SK-N-SH (cell line): Measurements from ENCODE around the gene PLA2G1B. TPM values are rescaled to one million over a fixed set of nuclear protein-coding genes. Genes with fewer than 3 reads are reported as not detected.

Experiments
- CHD2 ChIP-seq: fragments of 150-350 bp; IDR thresholded peaks from 2 replicates; pipeline ENCODE4 v1.6.1; 2018; ENCODE audit warnings: low read length; ENCODE audit not compliant: partially characterized antibody
- CTCF ChIP-seq: fragments of 200-600 bp; sonication (generic); IDR thresholded peaks from 2 replicates; pipeline ENCODE4 v1.6.1; 2017; ENCODE audit warnings: antibody characterized with exemption, mild to moderate bottlenecking, moderate library complexity
- ELF1 ChIP-seq: IDR thresholded peaks from 2 replicates; pipeline ENCODE4 v1.4.0; 2012
- FOXJ3 ChIP-seq: sonication (generic); formaldehyde crosslinking; IDR thresholded peaks from 2 replicates; pipeline ENCODE4 v1.5.1; 2020; ENCODE audit warnings: mild to moderate bottlenecking, missing genetic modification reagents
- GATA2 ChIP-seq: sonication (generic); formaldehyde crosslinking; IDR thresholded peaks from 2 replicates; pipeline ENCODE4 v1.5.0; 2020; ENCODE audit warnings: mild to moderate bottlenecking, missing genetic modification reagents
- MAX ChIP-seq: IDR thresholded peaks from 2 replicates; pipeline ENCODE4 v1.4.0; 2012; ENCODE audit warnings: low read depth
- MEF2A ChIP-seq: IDR thresholded peaks from 2 replicates; pipeline ENCODE4 v1.4.0; 2012; ENCODE audit warnings: low read depth, borderline replicate concordance
- NFIC ChIP-seq: IDR thresholded peaks from 2 replicates; pipeline ENCODE4 v1.4.0; 2012; ENCODE audit warnings: borderline replicate concordance
- POLR2AphosphoS5 ChIP-seq: IDR thresholded peaks from 2 replicates; pipeline ENCODE4 v1.6.1; 2012; ENCODE audit warnings: low read depth, low read length
- RAD21 ChIP-seq: IDR thresholded peaks from 2 replicates; pipeline ENCODE4 v1.6.1; 2012; ENCODE audit warnings: mild to moderate bottlenecking, low read length
- RCOR1 ChIP-seq: fragments of 150-350 bp; IDR thresholded peaks from 2 replicates; pipeline ENCODE4 v1.6.1; 2017; ENCODE audit warnings: antibody characterized with exemption, low read length
- RFX5 ChIP-seq: IDR thresholded peaks from 2 replicates; pipeline ENCODE4 v1.6.1; 2012; ENCODE audit warnings: mild to moderate bottlenecking, improper control_type of control experiment, low read length
- RXRA ChIP-seq: IDR thresholded peaks from 2 replicates; pipeline ENCODE4 v1.4.0; 2012; ENCODE audit warnings: low read depth, mild to moderate bottlenecking, borderline replicate concordance
- SMC3 ChIP-seq: IDR thresholded peaks from 2 replicates; pipeline ENCODE4 v1.6.1; 2012; ENCODE audit warnings: low read depth, low read length, improper control_type of control experiment
- TAF1 ChIP-seq: IDR thresholded peaks from 2 replicates; pipeline ENCODE4 v1.6.1; 2012; ENCODE audit warnings: low read depth, mild to moderate bottlenecking, low read length, moderate library complexity, borderline replicate concordance
- USF1 ChIP-seq: IDR thresholded peaks from 2 replicates; pipeline ENCODE4 v1.4.0; 2012; ENCODE audit warnings: low read depth, borderline replicate concordance
- YY1 ChIP-seq: IDR thresholded peaks from 2 replicates; pipeline ENCODE4 v1.4.0; 2012; ENCODE audit warnings: low read depth, mild to moderate bottlenecking
- ZBTB33 ChIP-seq: IDR thresholded peaks from 2 replicates; pipeline ENCODE4 v1.4.0; 2012; ENCODE audit warnings: low read depth, borderline replicate concordance
- polyA plus RNA-seq, 3 experiments: library from polyadenylated mRNA; depleted of rRNA; stranded (reverse); fragments of >200 nt; gene quantifications; 2 replicates each; pipeline ENCODE4 v1.2.3, GENCODE V29; 2012

Gene PLA2G1B
- polyA plus RNA-seq, 1 of the 3 experiments (the other 2 are of a cell fraction): not detected

GRCh38 chr12:120292661-120293531, 34.7 kb downstream of the PLA2G1B start, which contains the start of gene RNU4-1 (continued):
- TF ChIP-seq ZBTB33 (peak; percentile 92), RXRA (peak; percentile 12; the same call in 1 of the 2 replicates), FOXJ3 (CRISPR knock-in tag) (no peak), SMC3 (no peak), MAX (peak; percentile 55; the same call in 1 of the 2 replicates), MEF2A (peak; percentile 28; the same call in 1 of the 2 replicates), CHD2 (peak; percentile 83), YY1 (no peak; the same call in 1 of the 2 replicates), NFIC (no peak; the same call in 1 of the 2 replicates), POLR2AphosphoS5 (peak; percentile 100), RCOR1 (peak; percentile 68), USF1 (no peak), RAD21 (no peak), GATA2 (CRISPR knock-in tag) (no peak), RFX5 (peak; percentile 48; the same call in 1 of the 2 replicates), CTCF (no peak), ELF1 (peak; percentile 22; the same call in 1 of the 2 replicates), TAF1 (no peak)
